Vagina (tissue), 2 donors: Measurements from ENCODE around the gene DNMT3B.
"Not testable (repeated sequence)": the region's sequence is repeated elsewhere in the genome, so short reads cannot be mapped to it uniquely, and the experiment has no call there.

Experiments used
- POLR2A ChIP-seq, 2 donors: fragments of 450-650 bp; IDR thresholded peaks; one replicate each; pipeline ENCODE4 v1.6.1; 2017; ENCODE audit warnings: antibody characterized with exemption in 2 of 2, mild to moderate bottlenecking in 2 of 2, moderate library complexity in 2 of 2
- TF ChIP-seq, protein P1 (sequence below), 3 experiments: fragments of 450-650 bp in 2 of 3; fragments of 200-600 bp in 1 of 3; sonication (generic) in 1 of 3; IDR thresholded peaks; one replicate each; pipeline ENCODE4 v1.5.1; 2017 to 2019; ENCODE audit warnings: antibody characterized with exemption in 3 of 3, mild to moderate bottlenecking in 2 of 3, moderate library complexity in 2 of 3

- TF ChIP-seq, protein P1, sequence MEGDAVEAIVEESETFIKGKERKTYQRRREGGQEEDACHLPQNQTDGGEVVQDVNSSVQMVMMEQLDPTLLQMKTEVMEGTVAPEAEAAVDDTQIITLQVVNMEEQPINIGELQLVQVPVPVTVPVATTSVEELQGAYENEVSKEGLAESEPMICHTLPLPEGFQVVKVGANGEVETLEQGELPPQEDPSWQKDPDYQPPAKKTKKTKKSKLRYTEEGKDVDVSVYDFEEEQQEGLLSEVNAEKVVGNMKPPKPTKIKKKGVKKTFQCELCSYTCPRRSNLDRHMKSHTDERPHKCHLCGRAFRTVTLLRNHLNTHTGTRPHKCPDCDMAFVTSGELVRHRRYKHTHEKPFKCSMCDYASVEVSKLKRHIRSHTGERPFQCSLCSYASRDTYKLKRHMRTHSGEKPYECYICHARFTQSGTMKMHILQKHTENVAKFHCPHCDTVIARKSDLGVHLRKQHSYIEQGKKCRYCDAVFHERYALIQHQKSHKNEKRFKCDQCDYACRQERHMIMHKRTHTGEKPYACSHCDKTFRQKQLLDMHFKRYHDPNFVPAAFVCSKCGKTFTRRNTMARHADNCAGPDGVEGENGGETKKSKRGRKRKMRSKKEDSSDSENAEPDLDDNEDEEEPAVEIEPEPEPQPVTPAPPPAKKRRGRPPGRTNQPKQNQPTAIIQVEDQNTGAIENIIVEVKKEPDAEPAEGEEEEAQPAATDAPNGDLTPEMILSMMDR (IDR thresholded peaks at IDR 0.05): not testable (repeated sequence)
- TF ChIP-seq POLR2A (IDR thresholded peaks at IDR 0.05): not testable (repeated sequence)
Measured at GRCh38 chr20:32729334-32729733, 32.9 kb upstream of the DNMT3B start.
